Fibroblast of gingiva (primary cell): ENCODE data around the gene SLC44A2.

Experiments
- DNase-seq: peaks from one replicate; pipeline ENCODE4 v3.0.0-alpha.2; 2011; ENCODE audit warnings: low read depth

SLC44A2 gene

GRCh38 chr19:10625003-10625761 is at the start of gene SLC44A2:
SLC44A2 (plus strand) TSS chr19:10625553; CDS start chr19:10625634, 81 bp downstream.
- DNase-seq: peak; percentile 59

DNA sequence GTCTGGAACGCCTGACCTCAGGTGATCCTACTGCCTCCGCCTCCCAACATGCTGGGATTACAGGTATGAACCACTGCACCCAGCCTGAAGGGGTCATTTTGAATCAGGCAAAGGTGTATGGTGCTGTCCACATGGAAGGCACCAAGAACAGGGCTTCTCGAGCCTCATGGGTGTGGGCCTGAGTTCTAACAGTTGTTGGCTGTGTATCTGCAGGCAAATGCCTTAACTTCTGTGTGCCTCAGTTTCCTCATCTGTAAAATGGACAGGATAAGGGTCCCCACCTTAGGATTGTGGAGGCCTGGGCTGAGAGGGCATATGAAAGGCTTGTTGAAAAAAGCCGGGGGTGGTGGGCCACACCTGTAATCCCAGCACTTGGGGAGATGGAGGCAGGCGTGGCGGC is 47.4 kb upstream of the SLC44A2 start:
- DNase-seq: no peak

GRCh38 chr19:10580979-10581631 is 44.2 kb upstream of the SLC44A2 start:
- DNase-seq: peak; percentile 87

- no peak for DNase-seq
Observed at GRCh38 chr19:10582091-10582490, 43.3 kb upstream of the SLC44A2 start.

- no peak for DNase-seq
Observed at GRCh38 chr19:10583036-10583776, 42.1 kb upstream of the SLC44A2 start.

DNA sequence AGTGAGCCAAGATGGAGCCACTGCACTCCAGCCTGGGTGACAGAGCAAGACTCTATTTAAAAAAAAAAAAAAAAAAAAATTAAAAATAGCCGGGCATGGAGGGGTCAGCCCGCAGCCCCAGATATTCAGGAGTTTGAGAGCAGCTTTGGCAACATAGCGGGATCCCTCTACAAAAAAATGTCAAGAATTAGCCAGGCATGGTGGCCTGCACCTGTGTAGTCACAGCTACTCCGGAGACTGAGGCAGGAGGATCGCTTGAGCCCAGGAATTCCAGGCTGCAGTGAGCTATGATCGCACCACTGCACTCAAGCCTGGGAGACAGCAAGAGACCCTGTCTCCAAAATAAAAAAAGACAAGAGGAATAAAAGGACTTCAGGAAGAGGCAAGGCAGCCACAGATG is 39.0 kb upstream of the SLC44A2 start:
- DNase-seq: no peak

DNA sequence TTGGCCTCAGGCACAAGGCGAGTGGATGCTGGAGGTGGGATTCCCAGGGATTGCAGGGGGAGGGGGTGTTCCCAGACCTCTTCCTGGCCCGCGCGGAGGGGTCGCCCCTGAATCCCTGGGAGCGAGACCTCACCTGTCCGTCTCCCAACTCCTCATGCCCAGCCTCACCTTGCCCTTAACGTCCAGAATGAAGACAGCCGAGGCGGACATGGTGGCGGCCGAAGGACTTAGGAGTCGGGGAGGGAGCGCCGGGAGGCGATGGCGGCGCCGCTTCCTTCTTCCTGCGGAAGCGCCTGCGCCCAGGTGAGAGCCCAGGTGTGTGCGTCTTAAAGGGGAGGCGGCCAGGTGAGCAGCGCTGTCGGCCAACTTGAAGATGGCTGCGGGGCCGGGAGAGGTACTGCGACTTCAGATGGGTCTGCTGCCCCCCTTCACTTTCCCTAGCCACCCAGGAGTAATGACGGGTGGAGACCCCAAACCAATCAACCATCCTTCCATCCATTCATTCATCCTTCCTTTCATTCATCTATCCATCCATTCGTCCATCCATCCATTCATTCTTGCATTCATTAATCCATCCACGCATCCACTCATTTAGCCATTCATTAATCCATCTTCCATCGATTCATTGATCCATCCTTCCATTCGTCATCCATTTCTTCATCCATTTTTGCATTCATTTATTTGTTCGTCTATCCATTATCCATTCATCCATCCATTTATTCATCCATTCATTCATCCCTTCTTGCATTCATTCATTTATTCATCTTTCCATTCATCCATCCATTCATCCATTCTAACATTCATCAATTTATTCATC is 38.1 kb upstream of the SLC44A2 start, which contains the start of gene AP1M2:
TSS of gene AP1M2 (minus strand) at position 291 of the 817 bp plus-strand sequence. CDS start at position 210, 81 bp downstream.
- DNase-seq: no peak

- no peak for DNase-seq
Observed at GRCh38 chr19:10587839-10588150, 37.6 kb upstream of the SLC44A2 start.

GRCh38 chr19:10593148-10593547 is 32.2 kb upstream of the SLC44A2 start:
- DNase-seq: no peak

DNA sequence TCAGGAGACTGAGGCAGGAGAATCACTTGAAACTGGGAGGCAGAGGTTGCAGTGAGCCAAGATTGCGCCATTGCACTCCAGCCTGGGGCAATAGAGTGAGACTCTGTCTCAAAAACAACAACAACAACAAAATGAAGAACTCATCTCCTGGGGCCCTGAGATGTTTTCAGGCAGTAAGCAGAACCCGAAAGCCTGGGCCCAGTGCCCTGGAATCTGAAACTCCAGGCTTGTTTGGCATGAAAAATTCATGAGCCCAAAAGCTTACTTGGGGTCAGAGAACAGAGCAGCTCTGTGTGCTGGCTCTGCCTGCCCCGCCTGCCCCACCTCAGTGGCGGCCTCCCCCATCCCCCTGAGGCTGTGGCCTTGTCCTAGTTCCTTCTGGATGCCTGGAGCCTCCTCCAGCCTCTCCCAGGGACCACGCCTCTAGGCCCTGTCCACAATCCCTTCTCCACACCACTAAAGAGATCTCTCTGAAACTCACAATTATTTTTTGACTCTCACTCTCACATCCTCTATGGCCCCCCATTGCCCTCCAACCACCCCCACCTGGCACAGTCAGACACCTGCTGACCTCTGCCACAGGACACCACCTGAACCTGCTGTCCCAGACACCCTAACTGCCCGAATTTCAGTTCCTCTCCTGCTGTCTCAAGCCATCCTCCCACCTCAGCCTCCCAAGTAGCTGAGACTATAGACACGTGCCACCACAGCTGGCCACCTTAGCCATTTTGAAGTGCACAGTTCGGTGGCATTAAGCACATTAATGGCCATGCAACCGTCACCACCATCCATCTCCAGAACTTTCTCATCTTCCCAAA is 31.3 kb upstream of the SLC44A2 start:
- DNase-seq: peak; percentile 79

DNA sequence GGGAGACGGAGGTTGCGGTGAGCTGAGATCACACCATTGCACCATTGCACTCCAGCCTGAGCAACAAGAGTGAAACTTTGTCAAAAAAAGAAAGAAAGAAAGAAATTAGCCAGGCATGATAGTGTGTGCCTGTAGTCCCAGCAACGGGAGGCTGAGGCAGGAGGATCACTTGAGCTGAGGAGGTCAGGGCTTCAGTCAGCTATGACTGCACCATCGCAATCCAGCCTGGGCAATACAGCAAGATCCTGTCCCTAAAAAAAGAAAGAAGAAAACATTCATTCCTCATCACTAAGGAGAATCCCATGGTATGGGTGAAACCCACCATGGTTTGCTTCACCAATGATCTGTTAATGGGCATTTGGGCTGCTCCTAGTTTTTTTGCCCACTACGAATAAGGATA is 25.2 kb upstream of the SLC44A2 start:
- DNase-seq: no peak

- no peak for DNase-seq
Observed at GRCh38 chr19:10601999-10602329, 23.4 kb upstream of the SLC44A2 start.

- peak; percentile 60 for DNase-seq
Observed at GRCh38 chr19:10602330-10603083, 22.8 kb upstream of the SLC44A2 start.

GRCh38 chr19:10603084-10603872 is 22.1 kb upstream of the SLC44A2 start:
- no peak for DNase-seq

DNA sequence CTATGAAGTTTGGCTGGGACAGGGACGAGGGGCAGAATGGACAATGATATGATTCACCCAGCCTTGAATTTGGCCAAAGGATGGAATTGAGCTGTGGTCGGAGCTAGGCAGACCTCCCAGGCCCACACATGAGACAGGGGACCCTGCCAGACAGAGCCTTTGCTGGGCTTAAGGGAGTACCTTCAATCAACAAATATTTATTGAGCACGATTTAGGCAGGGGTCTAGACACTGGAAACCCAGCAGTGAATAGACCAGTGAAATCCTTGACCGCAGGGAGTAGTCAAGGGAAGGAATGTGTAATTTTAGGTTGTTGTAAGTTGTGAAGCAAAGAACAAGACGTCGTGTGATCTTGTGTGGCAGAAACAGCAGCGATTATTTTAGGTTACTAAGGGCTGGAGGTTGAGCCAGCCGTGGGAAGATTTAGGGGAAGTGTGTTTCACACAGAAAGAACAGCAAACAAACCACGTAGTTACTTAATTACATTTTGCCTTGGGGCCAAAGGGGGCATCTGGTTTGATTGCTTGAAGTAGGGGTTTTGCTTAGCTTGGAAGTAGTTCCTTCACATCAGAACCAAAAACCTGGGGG is 21.4 kb upstream of the SLC44A2 start:
- DNase-seq: peak; percentile 59

GRCh38 chr19:10604460-10604980 is 20.8 kb upstream of the SLC44A2 start:
- DNase-seq: no peak

DNA sequence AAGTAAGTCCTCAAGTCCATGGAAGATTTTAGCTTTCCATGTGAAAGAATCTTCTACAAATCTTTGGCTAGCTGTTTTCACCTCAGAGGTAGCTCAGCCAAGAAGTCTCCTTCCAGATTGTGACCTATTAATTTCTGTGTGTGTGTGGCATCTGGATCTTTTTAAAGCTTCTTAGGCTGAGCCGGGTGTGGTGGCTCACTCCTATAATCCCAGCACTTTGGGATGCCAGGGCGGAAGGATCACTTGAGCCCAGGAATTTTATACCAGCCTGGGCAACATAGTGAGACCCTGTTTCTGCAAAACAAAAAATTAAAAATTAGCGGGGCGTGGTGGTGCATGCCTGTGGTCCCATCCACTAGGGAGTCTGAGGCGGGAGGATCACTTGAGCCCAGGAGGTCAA is 13.4 kb upstream of the SLC44A2 start:
- DNase-seq: peak; percentile 20

DNA sequence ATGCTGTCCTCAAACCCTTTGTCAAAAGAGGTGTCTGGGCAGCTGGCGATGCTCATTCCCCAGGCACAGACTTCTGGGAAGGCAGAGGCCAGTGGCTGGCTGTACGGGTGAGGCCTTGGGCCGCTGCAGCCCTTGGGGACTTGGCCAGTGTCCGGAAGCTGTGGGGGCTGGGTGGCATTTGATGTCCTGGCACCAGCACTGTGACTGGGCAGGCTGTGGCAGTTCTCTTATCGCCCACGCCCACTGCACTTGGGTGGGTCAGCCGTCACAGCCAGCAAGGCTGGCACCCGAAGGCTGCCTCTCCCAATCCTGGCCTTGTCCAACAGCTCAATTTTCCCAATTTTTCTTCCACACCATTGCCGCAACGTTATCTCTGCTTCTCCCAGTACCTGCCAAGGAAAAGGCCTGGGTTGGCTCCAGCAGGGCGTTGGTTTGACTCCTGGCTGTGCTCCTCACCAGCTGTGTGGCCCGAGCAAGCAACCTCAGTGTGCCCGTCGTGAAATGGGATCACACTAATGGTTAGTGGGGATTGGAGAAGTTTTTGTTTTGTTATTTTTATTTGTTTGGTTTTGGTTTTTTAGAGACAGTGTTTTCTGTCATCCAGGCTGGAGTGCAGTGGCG is 12.7 kb upstream of the SLC44A2 start:
- peak; percentile 16 for DNase-seq
